ENCODE results near the gene MCEE. TPM values are rescaled to one million over a fixed set of nuclear protein-coding genes. Genes with fewer than 3 reads are reported as not detected.
"Not testable (repeated sequence)": the region's sequence is repeated elsewhere in the genome, so short reads cannot be mapped to it uniquely, and the experiment has no call there.

MCEE gene
- 10 to 100 TPM; 18.0 to 29.1 (median 23.9) TPM for polyA plus RNA-seq (ENCODE audit: insufficient read length in 10 of 10)
- long read RNA-seq, donor 1, transcript MCEE-201 (3 exons, 835 nt) = major isoform, 12 of 43 reads
- long read RNA-seq, donor 1, partial matches to known transcripts = 31 of 43 reads
- long read RNA-seq, donor 1, other reads (novel, unspliced or antisense) = 0 of 43 reads
- long read RNA-seq, donor 2, partial matches to known transcripts = 0 of 3 reads
- long read RNA-seq, donor 2, other reads (novel, unspliced or antisense) = 0 of 3 reads
- long read RNA-seq, donor 3 = 0 reads
- long read RNA-seq, donor 4, transcript MCEE-201 (3 exons, 835 nt) = major isoform, 5 of 5 reads
- long read RNA-seq, donor 4, partial matches to known transcripts = 0 of 5 reads
- long read RNA-seq, donor 4, other reads (novel, unspliced or antisense) = 0 of 5 reads
- long read RNA-seq, donor 5, transcript MCEE-201 (3 exons, 835 nt) = major isoform, 7 of 19 reads
- long read RNA-seq, donor 5, partial matches to known transcripts = 0 of 19 reads
- long read RNA-seq, donor 5, other reads (novel, unspliced or antisense) = 11 of 19 reads
- long read RNA-seq, donor 6, transcript MCEE-201 (3 exons, 835 nt) = major isoform, 9 of 14 reads
- long read RNA-seq, donor 6, partial matches to known transcripts = 5 of 14 reads
- long read RNA-seq, donor 6, other reads (novel, unspliced or antisense) = 0 of 14 reads
- long read RNA-seq, donor 7, partial matches to known transcripts = 0 of 2 reads
- long read RNA-seq, donor 7, other reads (novel, unspliced or antisense) = 0 of 2 reads
- long read RNA-seq, donor 8, partial matches to known transcripts = 0 of 1 reads
- long read RNA-seq, donor 8, other reads (novel, unspliced or antisense) = 0 of 1 reads
- long read RNA-seq, donor 9 = 0 reads

DNA sequence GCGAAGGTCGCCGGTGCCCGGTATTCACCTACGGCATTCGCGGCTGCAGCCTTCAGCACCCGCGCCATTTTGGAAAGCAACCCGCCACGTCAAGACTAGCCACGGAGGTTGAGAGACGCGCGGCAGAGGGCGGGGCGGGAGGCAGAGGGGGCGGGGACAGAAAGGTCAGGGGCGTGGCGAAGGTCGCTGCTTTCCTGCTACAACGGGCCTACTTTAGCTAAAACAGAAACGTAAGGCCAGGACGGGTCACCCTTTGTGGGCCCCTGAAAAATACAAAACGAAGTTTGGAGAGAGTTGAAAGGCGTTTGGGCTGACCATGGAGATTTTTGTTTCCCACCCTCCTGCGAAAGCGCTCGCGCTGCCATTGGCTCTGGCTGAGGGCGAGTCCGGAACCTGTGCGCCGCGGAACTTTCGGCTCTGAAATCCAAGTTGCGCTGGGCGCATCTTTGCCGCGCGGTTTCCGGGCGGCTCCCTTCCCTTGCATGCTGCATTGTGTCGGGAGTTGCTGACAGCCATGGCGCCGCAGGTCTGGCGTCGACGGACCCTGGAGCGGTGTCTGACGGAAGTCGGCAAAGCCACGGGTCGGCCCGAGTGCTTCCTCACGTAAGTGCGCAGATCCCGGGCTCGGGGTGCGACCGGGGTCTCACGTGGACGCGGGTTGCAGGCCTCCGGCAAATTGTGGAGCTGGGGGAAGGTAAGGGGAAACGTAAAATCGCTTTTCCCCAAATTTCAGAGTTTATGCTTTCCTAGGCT lies at the start of gene MCEE, which contains the start of gene MPHOSPH10:
MCEE (minus strand) TSS at position 78 of the 753 bp plus-strand sequence; CDS start at position 68, 10 bp downstream.
MPHOSPH10 (plus strand) TSS at position 483 of the 753 bp plus-strand sequence; CDS start at position 515, 32 bp downstream.
- DNase-seq = peak; percentile 92 to 97 (median 96)

DNA sequence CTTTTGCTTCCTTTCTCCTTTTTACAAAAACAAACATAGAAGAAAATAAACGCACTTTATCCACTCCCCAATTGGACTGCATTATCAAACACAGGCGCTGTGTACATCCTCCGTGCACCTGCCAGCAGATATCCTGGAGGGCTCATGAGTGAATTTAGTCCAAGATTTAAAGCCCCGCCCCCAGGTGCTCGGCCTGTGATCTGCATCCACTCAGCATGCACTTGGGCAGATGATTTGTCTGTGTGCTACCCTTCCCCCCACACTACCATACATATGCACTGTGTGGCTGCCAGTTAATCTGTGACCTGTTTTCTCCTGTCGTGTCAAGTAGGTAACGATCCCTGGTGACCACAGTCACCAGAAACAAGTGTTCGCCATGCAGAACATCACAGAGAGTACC lies 48.8 kb upstream of the MCEE start:
- DNase-seq = not testable (repeated sequence)

DNA sequence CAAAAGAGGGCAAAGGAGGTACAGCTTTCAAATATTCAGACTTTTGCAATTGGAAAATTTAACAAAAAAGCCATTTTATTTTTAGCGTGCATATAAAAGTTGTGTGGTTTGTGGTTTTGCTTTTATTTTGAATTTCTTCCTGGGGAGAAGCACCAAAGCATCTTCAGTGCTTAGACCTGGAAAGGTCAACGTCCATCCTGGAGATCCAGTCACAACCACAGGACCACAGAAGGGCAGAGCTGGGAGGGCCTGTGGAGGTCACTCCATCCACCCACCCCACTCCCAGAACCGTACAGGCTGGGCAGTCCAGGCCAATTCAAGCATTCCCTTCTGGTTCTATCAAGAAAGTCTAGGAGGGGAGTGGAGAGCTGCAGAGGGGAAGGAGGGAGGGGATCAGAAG lies 44.2 kb upstream of the MCEE start:
- DNase-seq = no peak

DNA sequence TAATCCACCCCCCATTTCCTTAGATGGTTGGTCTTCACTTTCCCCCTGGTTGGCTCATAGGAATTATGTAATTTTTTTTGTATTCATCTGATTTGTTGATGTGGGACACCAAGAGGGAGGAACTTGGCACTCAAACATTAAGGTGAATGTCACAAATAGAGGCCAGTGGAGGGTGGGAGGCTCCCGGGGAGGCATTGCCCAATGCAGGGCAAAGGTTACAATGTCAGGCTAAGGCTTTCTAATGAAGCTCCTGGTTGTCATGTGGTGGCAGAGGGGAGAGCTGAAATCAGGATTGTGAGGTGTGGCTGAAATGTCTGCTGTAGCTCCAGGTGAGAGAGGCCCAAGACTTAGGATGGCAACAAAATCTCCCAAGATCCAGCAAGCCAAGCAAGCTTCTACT lies 43.1 kb upstream of the MCEE start:
- DNase-seq = no peak

DNA sequence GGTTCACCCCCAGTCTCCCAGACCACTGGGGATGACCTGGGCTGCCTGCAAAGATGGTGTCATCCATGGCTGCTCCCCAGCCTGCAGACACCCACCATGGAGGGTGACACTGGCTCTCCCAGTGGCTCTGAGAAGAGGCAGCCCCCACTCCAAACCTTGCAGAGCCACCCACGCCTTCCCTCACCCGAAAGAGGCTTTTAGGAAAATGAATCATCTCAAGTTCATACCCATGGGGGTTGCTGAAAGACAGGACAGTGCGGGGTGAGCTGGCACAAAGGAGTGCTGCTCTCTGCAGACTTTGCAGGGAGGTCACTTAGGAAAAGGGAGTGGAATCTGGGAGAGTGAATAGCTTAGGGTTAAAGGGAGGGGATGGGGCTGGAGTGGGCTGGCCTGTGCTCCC lies 36.8 kb upstream of the MCEE start:
- DNase-seq = no peak

DNA sequence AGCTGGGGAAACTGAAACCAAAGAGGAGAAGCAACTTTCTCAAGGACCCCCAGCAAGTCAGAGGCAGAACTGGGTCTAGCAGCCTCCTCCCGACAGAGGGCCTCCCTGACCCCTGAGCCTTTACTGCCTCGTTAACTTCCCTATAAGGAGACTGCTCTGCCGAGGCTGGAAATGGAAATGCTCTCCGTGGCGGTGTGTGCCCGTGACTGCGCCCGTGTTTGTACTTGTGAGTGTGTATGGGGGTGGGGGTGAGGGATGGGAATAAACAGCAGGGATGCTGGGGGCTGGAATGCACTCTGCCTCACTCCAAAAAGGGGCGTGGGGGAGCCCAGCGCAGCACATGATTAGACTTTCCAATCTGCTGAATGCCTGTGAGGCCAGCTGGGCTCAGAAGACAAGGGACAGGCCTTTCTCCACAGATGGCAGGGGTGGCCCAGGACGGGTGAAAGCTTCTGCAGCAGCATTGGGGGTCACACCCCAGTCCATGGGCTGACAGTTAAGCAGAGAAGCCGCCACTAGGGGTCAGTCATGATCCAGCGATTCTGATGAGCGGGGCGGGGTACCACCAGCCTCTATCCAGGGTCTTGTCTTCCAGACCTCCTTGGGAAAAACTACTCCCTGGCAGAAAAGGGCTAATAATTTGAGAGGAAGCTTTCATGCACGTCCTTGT lies 27.2 kb upstream of the MCEE start:
- peak; percentile 20 to 66 (median 46) for DNase-seq

DNA sequence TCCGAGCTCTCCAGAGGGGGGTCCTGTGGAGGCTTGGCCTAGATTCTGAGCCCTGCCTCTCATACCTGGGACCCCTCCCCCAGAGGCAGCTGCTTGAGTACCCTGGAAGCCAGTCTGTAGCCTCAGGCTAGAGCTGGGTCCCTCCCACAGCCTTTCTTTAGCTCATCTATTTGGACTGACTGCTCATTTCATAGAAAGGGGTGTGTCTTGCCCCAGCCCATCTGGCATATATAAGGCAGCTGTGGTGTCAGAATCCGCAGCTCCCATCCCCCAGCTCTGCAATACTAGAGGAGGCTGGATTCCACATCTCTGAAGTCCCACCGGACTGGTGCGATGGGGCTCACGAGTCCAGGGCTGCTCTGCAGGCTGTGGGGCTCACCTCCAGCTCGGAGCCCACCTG lies 26.5 kb upstream of the MCEE start:
- peak; percentile 24 to 71 (median 29) for DNase-seq

DNA sequence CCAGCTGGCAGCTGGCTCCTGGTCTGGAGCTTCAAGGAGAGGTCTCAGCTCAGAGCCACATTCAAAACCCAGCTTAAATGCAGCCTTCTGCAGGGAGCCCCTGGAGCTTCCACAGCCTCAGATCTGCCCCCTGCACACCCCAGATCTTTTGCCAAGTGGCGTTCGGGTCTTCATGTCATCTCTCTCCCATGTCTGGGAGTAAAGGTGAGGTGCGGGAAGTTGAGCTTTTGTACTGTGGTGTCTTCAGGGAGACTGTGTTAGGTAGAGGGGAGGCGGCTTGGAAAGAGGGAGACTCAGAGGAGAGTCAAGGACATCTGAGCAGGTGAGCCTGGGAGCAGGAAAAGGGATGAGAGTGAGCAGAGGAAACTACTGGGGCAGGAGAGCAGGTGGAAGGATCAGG lies 25.8 kb upstream of the MCEE start:
- DNase-seq = no peak

DNA sequence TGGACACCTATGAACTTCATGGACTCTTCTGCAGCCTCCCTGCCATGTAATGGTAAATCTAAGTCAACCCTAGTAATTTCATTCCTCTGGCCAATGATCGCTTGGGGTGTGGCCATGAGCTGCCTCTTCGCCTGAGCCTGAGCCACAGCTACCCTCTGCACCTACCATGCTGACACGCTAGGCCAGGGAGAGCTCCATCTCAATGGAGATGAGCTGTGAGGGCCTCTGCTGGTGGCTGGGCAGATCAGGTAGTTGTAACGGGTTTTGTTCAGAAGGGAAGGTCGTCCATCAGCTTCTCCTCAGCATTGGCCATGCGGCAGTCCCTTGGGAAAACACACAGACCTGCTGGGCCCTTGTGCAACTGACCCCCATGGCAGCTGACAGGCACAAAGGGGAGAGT lies 24.8 kb upstream of the MCEE start:
- no peak for DNase-seq

DNA sequence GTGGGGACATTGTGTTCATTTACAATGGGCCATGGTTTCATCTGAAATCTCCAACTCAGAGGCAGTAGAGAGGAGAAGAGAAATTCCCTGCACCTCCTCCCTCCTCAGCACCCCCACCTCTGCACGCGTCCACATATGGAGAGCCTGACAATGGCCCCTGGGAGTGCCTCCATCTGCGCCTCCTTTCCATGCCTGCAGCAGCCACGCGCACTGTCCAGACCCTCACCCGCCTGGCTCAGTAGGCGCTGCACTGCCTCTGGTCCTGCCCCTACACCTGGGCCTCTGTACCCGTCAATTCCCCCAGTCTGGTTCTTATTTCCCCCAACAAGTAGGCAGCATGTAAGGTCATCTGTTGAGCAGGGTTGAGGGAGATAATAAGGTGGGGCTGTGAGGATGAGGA lies 24.2 kb upstream of the MCEE start:
- DNase-seq = no peak

DNA sequence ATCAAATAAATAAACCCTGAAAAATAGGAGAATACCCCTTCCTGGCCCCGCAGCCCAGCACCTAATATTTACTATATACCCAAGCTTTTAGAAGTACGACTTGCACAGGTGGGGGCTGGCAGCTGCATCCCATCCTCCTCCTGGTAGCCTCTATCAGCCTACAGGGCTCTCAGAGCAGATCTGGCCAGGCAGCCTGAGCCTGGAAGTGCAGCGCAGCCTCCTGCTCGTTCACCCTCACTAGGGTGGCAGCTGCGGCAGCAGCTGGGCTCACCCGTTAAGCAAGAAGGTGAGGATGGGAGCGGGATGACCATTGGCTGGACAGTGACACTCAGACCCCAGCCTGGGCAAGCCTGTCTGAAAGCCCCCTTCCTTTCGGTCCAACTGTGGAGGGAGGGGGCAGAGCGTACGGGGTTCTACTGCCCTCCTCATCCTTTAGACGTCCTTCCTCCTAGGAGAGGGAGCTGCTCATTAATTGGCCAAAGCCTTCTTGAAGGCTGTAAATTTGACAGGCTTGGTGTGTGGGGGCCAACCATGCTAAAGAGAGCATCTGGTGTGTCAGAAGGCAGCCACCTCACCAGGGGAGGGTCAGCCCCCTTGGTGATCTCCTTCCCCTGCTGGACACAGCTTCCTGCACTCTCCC lies 23.7 kb upstream of the MCEE start:
- DNase-seq = no peak

DNA sequence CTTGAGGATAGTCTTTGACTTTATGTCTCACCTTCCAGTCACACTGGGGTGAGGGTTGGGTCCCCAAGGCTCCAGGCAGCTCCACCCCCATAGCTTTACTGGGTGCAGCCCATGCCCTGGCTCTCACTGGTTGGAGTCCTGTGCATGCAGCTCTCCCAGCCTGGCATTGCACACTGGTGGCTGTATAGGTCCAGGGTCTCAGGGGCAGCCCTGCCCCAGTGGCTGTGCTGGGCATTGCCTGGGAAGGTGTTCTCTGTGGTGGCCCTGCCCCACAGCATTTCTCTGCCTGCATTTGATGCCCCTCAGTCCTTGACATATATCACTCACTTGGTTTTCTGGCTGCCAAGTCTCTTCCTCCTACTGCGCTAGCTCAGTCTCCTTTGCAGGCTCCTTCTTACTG lies 21.6 kb upstream of the MCEE start:
- DNase-seq = no peak

DNA sequence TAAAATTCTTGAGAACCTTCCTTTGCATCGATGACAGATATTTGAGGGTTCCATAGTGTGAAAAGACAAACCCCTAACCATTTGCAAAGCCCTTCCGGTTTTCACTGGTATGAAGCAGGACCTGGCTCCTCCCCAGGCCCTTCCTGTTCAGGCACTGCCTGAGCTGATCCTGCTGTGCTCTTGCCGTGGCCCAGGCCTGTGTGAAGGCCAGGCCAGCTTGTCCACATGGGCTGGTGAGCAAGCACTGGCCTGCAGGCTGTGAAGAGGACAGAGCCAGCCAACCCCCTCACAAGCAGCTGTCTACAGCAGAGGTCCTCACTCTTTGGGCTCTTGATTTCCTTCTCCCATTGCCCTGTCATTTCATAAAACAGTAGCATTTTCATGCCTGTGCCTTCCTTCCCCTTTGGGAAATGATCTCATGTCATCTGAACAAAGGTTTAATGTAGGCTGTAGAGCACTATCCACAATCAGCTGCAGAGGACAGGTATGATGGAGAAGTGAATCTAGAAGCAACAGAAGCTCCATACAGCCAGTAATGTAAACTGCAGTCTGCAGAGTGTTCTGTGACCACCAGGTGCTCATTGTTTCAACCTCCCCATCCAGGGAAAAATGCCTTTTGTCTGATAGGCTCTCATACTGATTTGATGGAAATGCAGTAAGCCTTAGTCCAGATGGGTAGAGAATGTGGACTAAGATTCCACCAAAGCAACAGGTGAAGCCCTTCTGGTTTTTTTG lies 20.2 kb upstream of the MCEE start:
- no peak for DNase-seq

DNA sequence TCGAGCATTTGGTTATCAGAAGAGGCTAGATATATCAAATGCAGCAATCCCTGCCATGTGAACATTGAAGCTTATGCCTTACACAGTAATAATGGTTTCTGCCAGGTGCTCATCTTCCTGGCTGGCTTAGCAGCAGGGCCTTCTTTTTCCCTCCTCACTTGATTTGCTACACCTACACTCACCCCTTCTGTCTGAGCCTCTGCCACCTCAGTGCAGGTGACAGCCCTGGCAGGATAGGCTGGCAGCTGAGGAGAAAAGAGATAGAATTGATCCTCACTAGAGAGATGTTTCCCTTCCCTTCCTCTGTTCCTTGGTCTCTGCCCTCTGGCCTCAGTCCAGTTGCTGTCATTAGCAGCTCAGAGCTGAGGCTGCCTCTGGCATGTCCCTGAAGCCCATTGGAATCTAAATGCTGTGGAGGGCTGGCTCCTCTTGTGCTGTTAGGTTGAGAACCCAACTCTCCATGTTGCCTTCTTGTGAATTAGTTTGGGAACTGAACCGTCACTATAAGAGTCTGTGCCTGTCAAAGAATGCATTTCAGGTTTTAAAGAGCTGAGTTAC lies 18.6 kb upstream of the MCEE start:
- no peak for DNase-seq

DNA sequence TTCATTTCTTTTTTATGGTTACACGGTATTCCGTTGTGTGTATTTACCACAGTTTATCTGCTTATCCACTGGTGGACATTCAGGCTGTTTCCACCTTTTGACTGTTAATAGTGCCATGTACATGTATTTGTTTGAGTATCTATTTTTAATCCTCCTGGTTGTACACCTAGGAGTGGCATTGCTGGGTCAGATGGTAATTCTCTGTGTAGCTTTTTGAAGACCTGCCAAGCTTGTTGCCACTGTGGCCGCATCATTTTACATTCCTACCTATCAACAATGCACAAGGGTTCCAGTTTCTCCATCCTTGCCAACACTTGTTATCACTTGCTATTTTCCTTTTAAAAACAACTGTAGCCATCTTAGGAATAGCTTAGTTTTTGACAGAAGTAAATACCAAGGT lies 13.8 kb upstream of the MCEE start:
- no peak for DNase-seq

DNA sequence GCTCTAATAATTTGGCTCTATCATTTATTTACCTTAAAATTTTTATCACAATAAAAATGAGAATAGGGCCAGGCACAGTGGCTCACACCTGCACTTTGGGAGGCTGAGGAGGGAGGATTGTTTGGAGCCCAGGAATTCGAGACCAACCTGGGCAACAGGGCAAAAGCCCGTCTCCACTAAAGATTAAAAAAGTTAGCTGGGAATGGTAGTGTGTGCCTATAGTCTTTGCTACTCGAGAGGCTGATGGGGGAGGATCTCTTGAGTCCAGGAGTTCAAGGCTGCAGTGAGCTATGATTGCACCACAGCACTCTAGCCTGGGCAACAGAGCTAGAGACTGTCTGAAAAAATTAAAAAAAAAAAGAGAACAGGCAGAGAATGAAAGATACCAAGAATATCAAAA lies 6.1 kb upstream of the MCEE start:
- DNase-seq = no peak

DNA sequence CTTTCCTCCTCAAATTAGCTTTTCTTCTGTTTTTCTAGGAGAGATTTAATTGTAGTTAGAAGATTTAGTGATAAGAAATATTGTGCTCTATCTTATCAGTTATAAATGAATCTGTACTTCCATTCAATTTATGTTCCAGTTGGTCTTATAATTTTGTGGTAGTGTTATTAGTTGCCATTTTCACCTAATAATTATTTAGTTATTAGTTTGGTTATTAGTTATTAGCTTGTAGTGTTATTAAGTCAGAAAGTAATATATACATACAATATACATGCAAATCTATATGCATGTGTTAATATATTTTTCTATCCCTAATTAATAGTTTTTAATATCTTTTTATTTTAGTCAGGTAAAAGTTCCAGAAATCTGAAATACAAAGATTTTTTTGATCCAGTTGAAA lies 3.6 kb upstream of the MCEE start:
- DNase-seq = no peak

DNA sequence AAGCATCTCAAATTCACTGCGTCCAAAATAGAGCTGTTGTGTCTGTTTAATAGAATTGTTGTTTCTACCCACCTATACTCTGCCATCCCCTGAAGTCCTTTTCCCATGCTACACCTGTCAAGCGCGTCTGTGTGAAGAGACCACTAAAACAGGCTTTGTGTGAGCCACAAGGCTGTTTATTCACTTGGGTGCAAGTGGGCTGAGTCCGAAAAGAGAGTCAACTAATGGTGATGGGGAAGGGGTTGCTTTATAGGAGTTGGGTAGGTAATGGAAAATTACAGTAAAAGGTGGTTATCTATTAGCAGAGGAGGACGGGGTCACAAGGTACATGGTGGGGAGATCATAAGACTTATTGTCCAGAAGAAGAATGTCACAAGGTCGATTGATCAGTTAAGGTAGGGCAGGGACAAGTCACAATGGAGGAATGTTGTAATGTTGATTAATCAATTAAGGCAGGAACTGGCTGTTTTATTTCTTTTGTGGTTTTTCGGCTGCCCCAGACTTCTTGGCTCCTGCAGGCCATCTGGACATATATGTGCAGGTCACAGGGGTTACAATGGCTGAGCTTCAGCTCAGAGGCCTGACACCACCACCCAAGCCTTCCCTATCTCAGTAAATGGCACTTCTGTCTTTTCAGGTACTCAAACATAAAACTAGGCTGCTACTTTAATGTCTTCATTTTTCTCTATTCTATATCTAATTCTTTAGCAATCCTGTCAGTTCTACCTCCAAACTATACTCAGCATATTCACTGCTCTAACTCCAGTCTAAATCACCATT lies 1.5 kb upstream of the MCEE start:
- not testable (repeated sequence) for DNase-seq

DNA sequence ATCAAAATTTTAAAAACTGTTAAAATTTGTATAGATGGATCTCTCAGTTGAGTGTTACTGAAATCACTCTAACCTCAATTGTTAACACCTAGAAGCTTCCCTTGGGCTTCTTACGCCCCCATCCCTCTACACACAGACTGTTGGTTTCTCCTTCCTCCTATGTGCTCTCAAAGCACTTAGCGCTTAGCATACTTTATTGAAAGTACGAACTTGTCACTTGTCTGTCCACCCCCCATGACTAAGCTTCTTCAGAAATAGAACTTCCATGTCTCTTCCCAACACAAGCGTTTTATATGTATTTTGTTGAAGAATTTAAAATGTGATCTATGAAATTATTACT lies 846 bp upstream of the MCEE start:
- peak in 1 of 3 donors; percentile 3 for DNase-seq

DNA sequence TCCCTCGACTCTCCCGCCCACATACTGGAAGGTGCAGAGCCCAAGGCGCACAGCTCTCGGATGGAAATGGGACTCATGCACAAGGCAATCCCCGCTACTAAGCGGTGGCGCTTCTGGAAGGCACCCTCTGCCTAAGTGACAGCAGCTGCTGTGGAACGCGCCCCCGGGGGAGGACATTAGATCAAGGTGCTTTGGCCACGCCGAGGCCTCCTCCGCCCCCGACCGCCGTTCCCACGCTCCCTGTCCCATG lies 202 bp downstream of the MCEE start:
- no peak for DNase-seq

Measured in muscle of back (tissue), 13 donors.